T-helper 17 cell (primary cell): ENCODE data around the gene RBPJL. TPM values are rescaled to one million over a fixed set of nuclear protein-coding genes. Genes with fewer than 3 reads are reported as not detected.
A peak's percentile ranks its signal among the peaks of the same experiment; 100 is the strongest.

Source experiments
- ATAC-seq: fragments of 150-1000 bp; cut with Tn5 transposase; 2 replicates; pipeline ENCODE4 v1.10.0; 2021; ENCODE audit warnings: mild to moderate bottlenecking, moderate library complexity
- DNase-seq, 3 donors: peaks; one replicate each; pipeline versions ENCODE4 v3.0.0 to v3.0.0-alpha.2; 2020 to 2021
- H3K9me3 ChIP-seq: one replicate; pipeline ENCODE4 v1.7.0; 2013; ENCODE audit warnings: low read length, mild to moderate bottlenecking; ENCODE audit not compliant: control insufficient read depth, poor library complexity, severe bottlenecking
- H3K27ac Mint-ChIP-seq: one replicate; pipeline ENCODE4 v1.8.0; 2022; ENCODE audit warnings: mild to moderate bottlenecking, moderate library complexity, mixed read lengths
- H3K27me3 Mint-ChIP-seq: one replicate; pipeline ENCODE4 v1.8.0; 2022; ENCODE audit warnings: mixed read lengths
- H3K36me3 Mint-ChIP-seq: one replicate; pipeline ENCODE4 v1.8.0; 2022; ENCODE audit warnings: low read depth, mixed read lengths
- H3K4me1 Mint-ChIP-seq: one replicate; pipeline ENCODE4 v1.8.0; 2022; ENCODE audit warnings: mild to moderate bottlenecking, mixed read lengths
- H3K4me3 Mint-ChIP-seq: one replicate; pipeline ENCODE4 v1.8.0; 2022; ENCODE audit warnings: mild to moderate bottlenecking, moderate library complexity, mixed read lengths
- total RNA-seq, 4 donors: library from RNA in 2 of 4; stranded (reverse) in 2 of 4; gene quantifications; one replicate each; pipeline ENCODE4 v1.2.3 and lab custom pipeline; 2022 to 2026

RBPJL gene
- total RNA-seq, 2 donors from 2014 or later: not detected

DNA sequence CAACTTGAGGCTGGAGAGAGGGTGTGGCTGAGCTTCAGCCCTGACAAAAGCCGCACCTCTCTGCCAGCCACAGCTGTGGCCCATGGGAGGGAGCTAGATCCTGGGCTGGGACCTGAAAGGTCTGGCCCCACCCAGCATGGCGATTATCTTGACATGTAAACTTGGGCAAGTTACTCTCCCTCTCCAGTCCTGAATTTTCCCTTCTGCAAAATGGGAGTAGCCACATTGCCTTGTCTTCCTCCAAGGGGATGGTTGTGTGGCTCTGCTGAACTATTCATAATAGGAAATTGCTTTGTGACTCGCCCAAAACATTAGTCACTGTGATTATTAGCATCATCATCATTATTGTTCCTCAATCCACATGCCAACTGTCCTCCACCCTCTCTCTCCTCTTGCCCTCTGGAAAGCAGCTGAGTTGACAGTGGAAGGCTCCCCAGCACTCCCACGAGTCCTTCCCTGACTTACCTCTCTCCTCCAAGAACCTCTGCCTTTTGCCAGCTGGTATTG lies 23.0 kb upstream of the RBPJL start:
- Mint-ChIP-seq H3K27ac (no peak overlapping the region), H3K27me3 (peaks cover 87% of the 10 kb centered on the region), H3K4me3 (no peak overlapping the region), H3K4me1 (peaks cover 2% of the 10 kb centered on the region), H3K36me3 (peaks cover 7% of the 10 kb centered on the region)
- no peak for ATAC-seq
- DNase-seq: no peak
- no peaks in the 10 kb centered on the region for H3K9me3 ChIP-seq

DNA sequence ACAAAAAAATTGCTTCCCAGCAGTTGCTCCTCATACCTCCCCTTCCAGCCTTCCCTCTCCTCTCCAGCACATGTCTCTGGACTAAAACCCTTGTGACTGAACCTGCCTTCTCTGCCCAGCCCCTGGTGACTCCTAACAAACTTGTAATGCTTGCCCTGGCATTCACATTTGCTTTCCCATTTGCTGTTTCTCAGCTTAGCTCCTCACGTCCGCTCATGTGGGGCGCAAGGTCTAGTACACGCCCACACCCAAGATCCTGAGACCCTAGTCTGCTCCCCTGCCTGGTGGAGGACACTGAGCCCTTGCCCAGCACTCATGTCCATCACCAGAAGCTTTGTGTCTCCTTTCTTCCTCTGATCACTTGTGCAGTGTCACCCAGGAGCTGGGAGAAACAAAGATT lies 18.3 kb upstream of the RBPJL start:
- ATAC-seq (no peak), DNase-seq (no peak)
- peak overlapping the region; percentile 72 for H3K27ac Mint-ChIP-seq
- no peak overlapping the region for H3K4me3 Mint-ChIP-seq
- no peaks in the 10 kb centered on the region for H3K36me3 Mint-ChIP-seq
- H3K4me1 Mint-ChIP-seq: peaks cover 9% of the 10 kb centered on the region
- no peaks in the 10 kb centered on the region for H3K9me3 ChIP-seq
- H3K27me3 Mint-ChIP-seq: peaks cover 70% of the 10 kb centered on the region

DNA sequence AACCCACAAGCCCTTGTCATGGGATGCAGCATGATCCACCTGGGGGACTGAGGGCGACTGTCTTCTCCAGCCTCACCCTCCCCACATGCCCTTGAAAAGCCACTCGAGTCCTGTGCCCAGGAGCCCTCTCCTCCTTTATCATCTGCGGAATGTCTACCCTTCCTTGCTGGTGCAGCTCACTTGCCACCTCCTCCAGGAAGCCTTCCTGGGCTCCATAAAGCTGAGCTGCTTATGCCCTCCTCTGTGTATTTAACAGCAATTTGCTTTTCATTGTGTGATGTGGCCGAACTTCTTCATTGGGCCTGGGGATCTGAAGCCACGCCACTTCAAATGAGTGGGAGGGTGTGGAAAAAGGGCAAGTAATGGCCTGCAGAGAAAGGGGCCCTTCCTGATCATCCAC lies 17.8 kb upstream of the RBPJL start:
- peaks cover 69% of the 10 kb centered on the region for H3K27me3 Mint-ChIP-seq

DNA sequence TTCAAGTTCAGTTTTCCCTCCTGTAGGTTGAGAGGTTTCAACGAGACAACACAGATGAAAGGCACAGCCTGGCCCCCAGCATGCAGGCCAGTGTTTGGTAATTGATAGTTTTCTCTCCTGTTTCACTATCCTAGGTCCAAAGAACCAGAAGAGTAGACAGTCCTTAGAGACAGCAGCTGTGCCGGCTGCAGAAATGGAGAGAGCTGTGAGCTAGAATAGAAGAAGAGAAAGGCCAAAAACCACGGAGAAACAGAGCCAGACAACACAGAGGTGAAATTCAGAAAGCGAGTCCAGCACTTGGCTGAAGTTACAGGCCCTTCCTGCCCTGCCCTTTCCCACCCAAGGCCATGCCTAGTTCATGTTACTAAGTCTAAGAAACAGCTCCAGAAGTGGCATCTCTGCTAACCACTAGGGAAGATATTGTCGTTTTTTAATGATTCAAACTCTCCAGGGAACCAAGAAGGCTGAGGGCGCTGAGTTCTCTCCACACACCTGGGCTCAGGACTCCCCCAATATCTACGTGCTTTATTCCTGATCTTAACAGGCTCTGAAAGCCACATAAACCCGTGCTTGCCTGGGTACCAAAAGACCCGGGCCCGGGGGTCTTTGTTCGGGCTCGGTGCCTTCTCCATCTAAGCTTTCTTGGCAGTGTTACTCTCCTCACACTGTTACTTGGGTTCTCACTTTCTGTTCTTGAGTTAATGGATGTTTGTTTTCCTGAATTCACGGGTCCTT lies 16.5 kb upstream of the RBPJL start:
- Mint-ChIP-seq H3K4me1 (peaks cover 12% of the 10 kb centered on the region), H3K27me3 (peaks cover 61% of the 10 kb centered on the region), H3K27ac (no peak overlapping the region), H3K36me3 (no peaks in the 10 kb centered on the region), H3K4me3 (no peak overlapping the region)
- no peaks in the 10 kb centered on the region for H3K9me3 ChIP-seq
- ATAC-seq (no peak), DNase-seq (no peak)

More for the DNA sequence above, 17.8 kb upstream of the RBPJL start:
- Mint-ChIP-seq H3K36me3 (no peaks in the 10 kb centered on the region), H3K4me1 (peaks cover 11% of the 10 kb centered on the region), H3K27ac (peak overlapping the region; percentile 72), H3K4me3 (no peak overlapping the region)
- ATAC-seq (no peak), DNase-seq (no peak)
- no peaks in the 10 kb centered on the region for H3K9me3 ChIP-seq

DNA sequence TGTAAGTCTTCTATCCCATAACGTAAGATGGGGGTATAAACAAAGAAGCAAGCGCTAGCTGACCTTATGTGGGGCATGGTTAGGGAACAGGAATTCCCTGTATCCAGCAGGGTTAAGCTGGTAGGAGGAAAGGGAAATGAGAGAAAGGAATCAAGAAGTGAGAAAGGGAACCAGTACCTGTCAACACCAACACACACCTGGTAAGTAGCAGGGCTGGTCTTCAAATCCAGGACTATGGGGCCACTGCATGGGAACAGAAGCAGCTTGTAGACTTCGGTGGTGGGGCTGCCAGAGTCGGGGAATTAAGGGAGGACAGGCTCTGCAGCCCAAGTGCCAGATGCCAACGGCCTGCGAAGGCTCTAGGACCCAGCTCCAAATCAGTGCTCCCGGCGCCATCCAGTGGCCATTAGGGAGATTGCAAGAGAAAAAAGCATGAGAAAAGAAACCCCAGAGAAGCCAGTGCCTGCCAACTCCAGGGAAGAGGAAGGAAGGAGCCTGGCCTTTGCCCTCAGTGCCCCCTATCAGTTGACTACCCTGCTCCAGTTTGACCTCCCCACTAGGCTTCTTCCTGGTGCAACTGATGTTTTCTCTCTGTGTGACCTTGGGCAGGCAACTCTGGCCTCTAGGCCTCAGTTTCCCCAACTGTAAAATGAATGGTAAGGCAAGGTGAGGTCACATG lies 15.8 kb upstream of the RBPJL start:
- ATAC-seq (peak; percentile 48), DNase-seq (peak in 2 of 3 donors; percentile 28 to 52)
- H3K9me3 ChIP-seq: no peaks in the 10 kb centered on the region
- Mint-ChIP-seq H3K36me3 (no peaks in the 10 kb centered on the region), H3K27me3 (peaks cover 56% of the 10 kb centered on the region), H3K4me1 (peaks cover 12% of the 10 kb centered on the region), H3K4me3 (no peak overlapping the region), H3K27ac (no peak overlapping the region)

DNA sequence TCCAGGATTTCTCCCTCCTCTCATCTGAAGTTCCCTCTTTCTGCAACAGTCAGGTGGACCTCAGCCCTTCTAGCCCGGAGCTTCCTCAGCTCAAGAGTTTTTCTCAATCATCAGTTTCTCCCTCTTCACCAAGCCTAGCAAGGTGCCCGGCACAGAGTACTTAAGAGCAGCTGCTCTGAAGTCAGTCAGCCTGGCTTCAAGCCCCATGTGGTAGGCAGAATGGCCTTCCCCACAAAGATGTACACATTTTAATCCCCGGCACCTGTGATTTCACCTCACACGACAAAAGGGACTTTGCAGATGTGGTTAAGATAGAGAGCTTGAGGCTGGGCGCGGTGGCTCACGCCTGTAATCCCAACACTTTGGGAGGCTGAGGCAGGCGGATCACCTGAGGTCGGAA lies 15.1 kb upstream of the RBPJL start:
- no peaks in the 10 kb centered on the region for H3K9me3 ChIP-seq
- ATAC-seq: no peak
- no peak for DNase-seq
- Mint-ChIP-seq H3K27me3 (peaks cover 55% of the 10 kb centered on the region), H3K36me3 (peaks cover 3% of the 10 kb centered on the region), H3K27ac (no peak overlapping the region), H3K4me3 (no peak overlapping the region), H3K4me1 (peaks cover 12% of the 10 kb centered on the region)

DNA sequence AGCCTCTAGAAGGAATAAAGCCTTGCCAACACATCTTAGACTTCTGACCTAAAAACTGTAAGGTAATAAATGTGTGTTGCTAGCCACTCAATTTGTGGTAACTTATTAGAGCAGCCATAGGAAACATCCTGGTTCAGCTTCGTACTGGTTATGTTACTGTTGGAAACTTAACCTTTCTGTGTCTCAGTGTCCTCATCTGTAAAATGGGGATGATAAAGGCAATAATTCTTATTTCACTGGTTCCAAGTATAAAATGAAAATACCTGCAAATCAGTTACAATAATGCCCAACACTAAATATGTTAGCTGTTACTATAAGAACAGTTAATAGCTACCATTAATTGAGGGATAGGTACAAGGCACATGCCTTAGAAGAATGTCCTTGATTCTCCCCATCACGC lies 14.3 kb upstream of the RBPJL start:
- no peaks in the 10 kb centered on the region for H3K9me3 ChIP-seq
- Mint-ChIP-seq H3K4me1 (peaks cover 12% of the 10 kb centered on the region), H3K27ac (no peak overlapping the region), H3K27me3 (peaks cover 49% of the 10 kb centered on the region), H3K36me3 (peaks cover 3% of the 10 kb centered on the region), H3K4me3 (peak overlapping the region; percentile 79)
- no peak for ATAC-seq
- no peak for DNase-seq

DNA sequence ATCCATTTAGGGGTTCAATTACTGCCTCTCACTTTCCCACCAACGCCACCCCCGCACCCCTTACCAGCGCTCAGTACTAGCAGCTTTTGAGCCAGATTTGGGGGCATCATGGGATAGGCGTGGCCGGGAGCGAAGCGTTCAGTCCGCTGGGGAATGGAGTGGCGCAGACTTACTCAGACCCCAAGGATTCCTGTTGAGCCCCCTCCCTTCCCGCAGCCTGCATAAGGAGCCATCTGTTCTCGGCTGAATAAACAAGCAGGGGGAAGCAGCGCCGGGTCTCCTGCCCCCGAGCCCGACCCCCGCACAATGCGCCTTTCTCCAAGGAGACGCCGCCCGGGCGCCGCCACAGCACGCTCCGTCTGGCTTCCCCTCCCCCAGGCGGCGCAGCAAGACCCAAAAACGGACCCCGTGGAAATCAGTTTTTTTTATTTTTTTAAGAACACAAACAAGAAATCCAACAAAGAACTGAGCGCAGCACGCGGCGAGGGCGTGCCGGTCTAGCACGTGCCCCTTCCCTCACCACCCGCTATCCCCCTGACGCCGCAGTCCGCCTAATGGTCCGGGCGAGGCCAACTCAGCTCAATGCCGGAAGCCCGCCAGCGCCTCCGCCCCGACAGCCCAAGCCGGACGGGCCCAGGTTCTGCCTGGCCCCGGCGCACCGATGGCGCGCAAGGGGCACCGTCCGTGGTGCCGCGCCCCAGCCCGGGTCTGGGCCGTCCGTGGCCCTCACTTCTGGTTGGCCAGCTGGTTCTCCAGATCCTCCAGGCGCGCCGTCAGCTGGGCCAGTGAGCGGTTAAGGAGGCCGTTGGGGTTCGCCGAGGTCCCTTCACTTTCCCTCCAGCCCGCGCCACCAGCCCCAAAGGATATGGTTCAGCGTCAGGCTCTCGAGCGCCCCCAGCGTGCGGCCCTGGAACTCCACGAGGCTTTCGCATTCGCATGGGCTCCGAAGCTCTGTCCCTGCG lies 13.3 kb upstream of the RBPJL start:
- ATAC-seq (peak; percentile 94), DNase-seq (peak; percentile 64 to 75 (median 67))
- peaks cover 45% of the 10 kb centered on the region for H3K27me3 Mint-ChIP-seq
- H3K9me3 ChIP-seq: no peaks in the 10 kb centered on the region
- H3K36me3 Mint-ChIP-seq: peaks cover 3% of the 10 kb centered on the region
- peak overlapping the region; percentile 79 for H3K4me3 Mint-ChIP-seq
- H3K27ac Mint-ChIP-seq: no peak overlapping the region
- peaks cover 12% of the 10 kb centered on the region for H3K4me1 Mint-ChIP-seq

DNA sequence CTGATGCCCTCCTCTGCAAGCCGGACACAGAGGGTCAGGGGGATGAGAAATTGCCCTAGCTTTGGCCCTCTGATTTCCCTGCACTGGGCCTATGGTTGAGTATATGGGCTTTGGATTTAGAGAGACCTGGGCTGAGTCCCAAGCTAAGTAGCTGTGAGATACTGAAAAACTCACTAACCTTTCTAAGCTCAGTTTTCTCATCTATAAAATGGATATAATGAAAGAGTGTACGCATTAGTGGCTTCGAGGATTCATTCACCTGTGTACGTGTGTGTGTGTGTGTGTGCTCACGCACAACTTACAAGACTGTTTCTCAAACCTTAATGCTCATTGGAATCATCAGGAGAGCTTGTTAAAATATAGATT lies 12.7 kb upstream of the RBPJL start:
- no peaks in the 10 kb centered on the region for H3K9me3 ChIP-seq
- peaks cover 12% of the 10 kb centered on the region for H3K4me1 Mint-ChIP-seq
- DNase-seq (no peak), ATAC-seq (no peak)
- H3K4me3 Mint-ChIP-seq: peak overlapping the region; percentile 79
- H3K36me3 Mint-ChIP-seq: peaks cover 3% of the 10 kb centered on the region
- no peak overlapping the region for H3K27ac Mint-ChIP-seq
- peaks cover 45% of the 10 kb centered on the region for H3K27me3 Mint-ChIP-seq

DNA sequence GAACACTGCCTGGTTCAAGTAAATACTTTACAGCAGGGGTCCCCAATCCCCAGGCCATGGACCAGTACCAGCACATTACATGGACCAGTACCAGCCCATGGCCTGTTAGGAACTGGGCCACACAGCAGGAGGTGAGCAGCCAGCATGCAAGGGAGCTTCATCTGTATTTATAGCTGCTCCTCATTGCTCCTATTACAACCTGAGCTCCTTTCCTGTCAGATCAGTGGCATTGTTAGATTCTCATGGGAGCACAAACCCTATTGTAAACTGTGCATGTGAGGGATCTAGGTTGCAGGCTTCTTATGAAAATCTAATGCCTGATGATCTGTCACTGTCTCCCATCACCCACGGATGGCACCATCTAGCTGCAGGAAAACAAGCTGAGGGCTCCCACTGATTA lies 12.0 kb upstream of the RBPJL start:
- no peak overlapping the region for H3K27ac Mint-ChIP-seq
- H3K4me1 Mint-ChIP-seq: peaks cover 12% of the 10 kb centered on the region
- H3K27me3 Mint-ChIP-seq: peaks cover 47% of the 10 kb centered on the region
- H3K4me3 Mint-ChIP-seq: no peak overlapping the region
- no peaks in the 10 kb centered on the region for H3K9me3 ChIP-seq
- no peak for DNase-seq
- no peak for ATAC-seq
- H3K36me3 Mint-ChIP-seq: peaks cover 5% of the 10 kb centered on the region

DNA sequence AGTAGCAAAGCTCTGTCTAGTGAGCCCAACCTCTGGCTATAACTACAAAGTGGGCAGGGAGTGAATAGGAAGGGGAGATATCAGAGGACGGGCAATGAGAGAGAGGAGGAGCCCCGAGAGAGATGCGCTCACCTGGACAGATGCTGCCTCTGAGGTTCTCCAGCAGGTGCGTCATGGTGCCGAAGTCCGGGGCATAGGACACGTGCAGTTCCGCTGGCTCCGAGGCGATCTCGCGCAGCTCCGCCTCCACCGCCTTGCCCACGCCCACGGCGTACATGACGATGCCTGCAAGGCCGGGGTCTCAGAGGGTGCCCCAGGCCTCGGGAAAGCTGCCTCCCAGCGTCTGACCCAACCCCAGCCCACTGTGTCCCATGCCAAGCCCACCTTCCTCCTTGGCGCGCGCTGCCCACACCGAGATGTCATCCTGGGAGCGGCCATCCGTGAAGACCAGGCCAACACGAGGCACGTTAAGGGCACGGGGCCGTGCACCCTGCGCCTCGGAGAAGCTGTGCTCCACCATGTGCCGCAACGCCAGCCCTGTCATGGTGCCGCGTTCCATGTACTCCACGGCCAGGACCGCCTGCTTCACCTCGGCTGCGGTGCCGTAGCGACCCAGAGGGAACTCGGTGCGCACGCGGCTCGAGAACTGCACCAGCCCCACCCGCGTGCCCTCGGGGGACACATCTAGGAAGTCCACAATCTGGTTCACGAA lies 8.7 kb upstream of the RBPJL start:
- Mint-ChIP-seq H3K4me1 (peaks cover 8% of the 10 kb centered on the region), H3K27me3 (peaks cover 56% of the 10 kb centered on the region), H3K27ac (no peak overlapping the region), H3K4me3 (no peak overlapping the region), H3K36me3 (peaks cover 7% of the 10 kb centered on the region)
- H3K9me3 ChIP-seq: no peaks in the 10 kb centered on the region
- no peak for ATAC-seq
- no peak for DNase-seq

DNA sequence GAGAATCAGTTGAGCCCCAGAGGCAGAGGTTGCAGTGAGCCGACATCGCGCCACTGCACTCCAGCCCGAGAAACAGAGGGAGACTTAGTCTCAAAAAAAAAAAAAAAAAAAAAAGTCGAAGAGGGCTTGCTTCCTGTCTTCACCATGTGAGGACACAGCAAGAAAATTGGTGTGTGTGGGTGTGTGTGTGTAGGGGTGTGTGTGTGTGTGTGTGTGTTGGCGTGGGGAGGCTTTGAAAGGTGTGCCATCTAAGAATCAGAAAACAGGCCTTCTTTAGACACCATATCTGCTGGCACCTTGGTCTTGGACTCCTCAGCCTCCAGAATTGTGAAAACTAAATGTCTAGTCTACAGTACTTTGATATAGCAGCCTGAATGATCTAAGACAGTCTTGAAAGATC lies 6.9 kb upstream of the RBPJL start:
- H3K4me3 Mint-ChIP-seq: no peak overlapping the region
- H3K27ac Mint-ChIP-seq: peak overlapping the region; percentile 39
- H3K36me3 Mint-ChIP-seq: peaks cover 7% of the 10 kb centered on the region
- H3K27me3 Mint-ChIP-seq: peaks cover 68% of the 10 kb centered on the region
- H3K4me1 Mint-ChIP-seq: peaks cover 5% of the 10 kb centered on the region
- no peak for DNase-seq
- no peaks in the 10 kb centered on the region for H3K9me3 ChIP-seq
- no peak for ATAC-seq
